Transverse colon (tissue), 4 donors: ENCODE measurements around the gene PPP1R3G. TPM values are rescaled to one million over a fixed set of nuclear protein-coding genes. Genes with fewer than 3 reads are reported as not detected.

ENCODE experiments used
- DNase-seq: peaks from one replicate; pipeline ENCODE4 v3.0.0-alpha.2; 2019
- H3K27ac ChIP-seq, 4 donors: fragments of 200-600 bp; sonication (generic); 2 replicates each; pipeline ENCODE4 v1.5.1; 2016 to 2018; ENCODE audit warnings: inconsistent platforms in 4 of 4
- H3K27me3 ChIP-seq: fragments of 200-600 bp; sonication (generic); 2 replicates; pipeline ENCODE4 v1.5.1; 2017; ENCODE audit warnings: inconsistent platforms
- H3K36me3 ChIP-seq, 4 donors: fragments of 200-600 bp; sonication (generic); 2 replicates each; pipeline ENCODE4 v1.5.1; 2017 to 2019; ENCODE audit warnings: inconsistent platforms in 4 of 4
- H3K4me1 ChIP-seq, 4 donors: fragments of 200-600 bp; sonication (generic); 2 replicates each; pipeline ENCODE4 v1.5.1; 2017 to 2020; ENCODE audit warnings: inconsistent platforms in 4 of 4
- H3K4me3 ChIP-seq, 4 donors: fragments of 200-600 bp; sonication (generic); 1 replicate in 1 of 4; 2 replicates in 3 of 4; pipeline versions ENCODE4 v1.5.1 to v1.6.1; 2017 to 2019; ENCODE audit warnings: inconsistent platforms in 4 of 4
- H3K9me3 ChIP-seq, 2 donors: fragments of 200-600 bp; sonication (generic); 2 replicates each; pipeline ENCODE4 v1.5.1; 2017 to 2019; ENCODE audit warnings: inconsistent platforms in 2 of 2
- EP300 ChIP-seq: sonication (generic); formaldehyde crosslinking; IDR thresholded peaks from one replicate; pipeline ENCODE4 v1.6.1; 2017; ENCODE audit warnings: antibody characterized with exemption, low read depth
- POLR2A ChIP-seq: fragments of 450-650 bp; IDR thresholded peaks from one replicate; pipeline ENCODE4 v1.6.1; 2016; ENCODE audit warnings: antibody characterized with exemption, mild to moderate bottlenecking, moderate library complexity
- POLR2AphosphoS5 ChIP-seq, 3 donors: sonication (generic); formaldehyde crosslinking; IDR thresholded peaks; one replicate each; pipeline ENCODE4 v1.6.1; 2016; ENCODE audit warnings: antibody characterized with exemption in 3 of 3
- WGBS, 2 donors: methylation state at CpG; one replicate each; pipeline ENCODE4 v1.1.5; 2018; ENCODE audit warnings: low coverage in 1 of 2; 5-methylcytosine and 5-hydroxymethylcytosine counted together
- in situ Hi-C, 4 donors: fragments of 200-750 bp; cut with MboI; loops; one replicate each; pipeline versions ENCODE4 v1.15.0 to v1.15.1; 2017; ENCODE audit warnings: low sequenced_read_pairs in 3 of 4, low pct_ligation_motif_present in 1 of 4, low pct_unique_long_range_greater_than_20kb in 1 of 4
- intact Hi-C: fragments of 100-400 bp; cut with DNase I; formaldehyde crosslinking; loops from one replicate; pipeline ENCODE4 v1.15.1; 2023; ENCODE audit warnings: low total_unique reads
- total RNA-seq, 4 donors: library from RNA; depleted of rRNA; stranded (reverse); fragments of >200 nt; gene quantifications; one replicate each; pipeline ENCODE4 v1.1.0, GENCODE V29; 2016
- TF ChIP-seq, protein P1 (sequence below), 5 experiments: fragments of 200-600 bp in 3 of 5; fragments of 450-650 bp in 2 of 5; sonication (generic) in 3 of 5; IDR thresholded peaks; 1 replicate in 2 of 5; 2 replicates in 3 of 5; pipeline ENCODE4 v1.5.1; 2016 to 2017; ENCODE audit warnings: antibody characterized with exemption in 5 of 5, inconsistent platforms in 3 of 5, mild to moderate bottlenecking in 2 of 5, moderate library complexity in 1 of 5

PPP1R3G gene
- total RNA-seq, 4 donors from 2014 or later: 0.40 to 1.2 (median 0.95) TPM; not detected in 1

DNA sequence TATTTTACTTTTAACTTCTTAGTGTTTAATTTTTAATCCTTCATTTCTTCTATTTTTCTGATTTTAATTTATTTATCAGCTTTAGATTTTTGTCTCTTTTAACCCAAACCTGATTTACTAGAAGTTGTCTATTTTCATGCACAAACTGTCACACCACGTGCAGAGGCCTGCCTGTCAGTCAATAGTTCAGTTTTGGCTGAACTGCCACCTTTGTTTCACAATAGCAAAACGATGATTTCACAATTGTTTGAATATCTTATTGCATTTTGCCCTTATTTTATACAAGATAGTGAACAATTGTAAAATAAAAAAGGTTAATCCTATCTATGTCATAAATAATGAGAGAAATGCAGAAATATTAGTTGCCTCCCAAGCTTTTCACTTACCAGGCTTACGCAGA lies 24.0 kb upstream of the PPP1R3G start:
- Histone ChIP-seq H3K9me3 (no peaks in the 10 kb centered on the region), H3K4me3 (no peak overlapping the region), H3K27me3 (no peaks in the 10 kb centered on the region), H3K27ac (no peak overlapping the region), H3K4me1 (peaks cover 0 to 7% (median 1%) of the 10 kb centered on the region in 4 donors), H3K36me3 (no peaks in the 10 kb centered on the region)
- no peak for DNase-seq
- intact Hi-C loops (no loop called here), in situ Hi-C loops (no loop called here)
- TF ChIP-seq POLR2AphosphoS5 (IDR thresholded peaks at IDR 0.05): no peak
- TF ChIP-seq, protein P1, sequence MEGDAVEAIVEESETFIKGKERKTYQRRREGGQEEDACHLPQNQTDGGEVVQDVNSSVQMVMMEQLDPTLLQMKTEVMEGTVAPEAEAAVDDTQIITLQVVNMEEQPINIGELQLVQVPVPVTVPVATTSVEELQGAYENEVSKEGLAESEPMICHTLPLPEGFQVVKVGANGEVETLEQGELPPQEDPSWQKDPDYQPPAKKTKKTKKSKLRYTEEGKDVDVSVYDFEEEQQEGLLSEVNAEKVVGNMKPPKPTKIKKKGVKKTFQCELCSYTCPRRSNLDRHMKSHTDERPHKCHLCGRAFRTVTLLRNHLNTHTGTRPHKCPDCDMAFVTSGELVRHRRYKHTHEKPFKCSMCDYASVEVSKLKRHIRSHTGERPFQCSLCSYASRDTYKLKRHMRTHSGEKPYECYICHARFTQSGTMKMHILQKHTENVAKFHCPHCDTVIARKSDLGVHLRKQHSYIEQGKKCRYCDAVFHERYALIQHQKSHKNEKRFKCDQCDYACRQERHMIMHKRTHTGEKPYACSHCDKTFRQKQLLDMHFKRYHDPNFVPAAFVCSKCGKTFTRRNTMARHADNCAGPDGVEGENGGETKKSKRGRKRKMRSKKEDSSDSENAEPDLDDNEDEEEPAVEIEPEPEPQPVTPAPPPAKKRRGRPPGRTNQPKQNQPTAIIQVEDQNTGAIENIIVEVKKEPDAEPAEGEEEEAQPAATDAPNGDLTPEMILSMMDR (IDR thresholded peaks at IDR 0.05): no peak
- TF ChIP-seq EP300: no peak
- TF ChIP-seq POLR2A: no peak
- 58% methylated on average over 3 of the region's 3 CpGs for WGBS, 2 donors

DNA sequence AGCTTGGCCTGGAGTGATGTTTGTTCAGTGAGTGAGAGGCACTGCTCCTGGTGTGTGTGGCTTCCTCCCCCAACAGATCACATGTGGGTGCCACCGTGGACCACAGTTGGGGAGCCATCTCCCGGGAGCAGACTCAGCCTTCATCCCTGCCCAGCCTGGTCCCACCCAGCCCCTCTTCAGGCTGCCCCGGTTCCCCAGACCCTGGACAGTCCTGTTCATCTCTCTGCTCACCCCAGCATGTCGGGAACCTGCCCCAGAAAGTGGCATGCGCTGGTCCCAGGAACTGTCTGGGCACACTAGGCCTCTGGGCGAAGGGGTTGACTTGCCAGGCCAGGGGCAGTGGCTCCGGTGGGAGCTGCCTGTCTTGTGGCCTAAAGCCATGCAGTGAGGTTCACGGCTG lies 21.5 kb upstream of the PPP1R3G start:
- in situ Hi-C loops (no loop called here), intact Hi-C loops (no loop called here)
- no peaks in the 10 kb centered on the region for H3K27me3 ChIP-seq
- no peak for DNase-seq
- no peaks in the 10 kb centered on the region for H3K36me3 ChIP-seq
- H3K9me3 ChIP-seq: no peaks in the 10 kb centered on the region
- H3K4me1 ChIP-seq: peaks cover 0 to 7% (median 1%) of the 10 kb centered on the region in 4 donors
- WGBS, 2 donors: 88 to 100% methylated on average over 2 to 8 of the region's 8 CpGs
- TF ChIP-seq EP300 (no peak), POLR2AphosphoS5 (IDR thresholded peaks at IDR 0.05) (no peak), POLR2A (no peak)
- TF ChIP-seq, protein P1 (IDR thresholded peaks at IDR 0.05): no peak
- no peak overlapping the region for H3K27ac ChIP-seq
- no peak overlapping the region for H3K4me3 ChIP-seq

DNA sequence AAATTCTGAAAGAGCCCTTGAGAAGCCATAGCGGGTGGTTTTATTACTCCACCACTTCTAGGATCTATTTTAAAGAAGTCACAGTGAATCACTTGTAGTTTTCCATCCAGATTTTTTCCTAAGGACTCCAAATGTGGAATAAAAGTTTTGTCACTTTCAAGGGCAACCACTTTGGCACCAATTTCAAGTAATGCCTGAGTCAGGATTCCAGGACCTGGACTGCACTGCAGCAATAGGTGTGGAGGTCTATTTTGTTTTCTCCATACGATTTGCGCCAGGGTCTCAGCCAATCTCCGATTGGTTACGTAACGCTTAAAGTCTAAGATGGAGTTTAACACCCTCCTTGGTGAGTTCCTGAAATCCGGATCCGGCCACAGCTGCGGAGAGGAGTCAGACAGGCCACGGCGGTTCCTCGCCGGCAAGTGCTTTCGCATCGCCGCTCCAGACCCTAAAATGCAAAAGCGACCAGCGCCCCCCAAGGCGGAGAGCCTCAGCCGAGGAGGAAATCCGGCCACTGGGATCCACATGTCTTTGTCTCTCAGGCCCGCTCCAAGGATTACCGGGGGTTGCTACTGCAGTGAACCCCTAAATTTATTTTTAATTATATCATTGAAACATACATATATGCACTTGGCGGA lies 18.6 kb upstream of the PPP1R3G start:
- in situ Hi-C loops: no loop called here
- 93 to 96% methylated on average over 3 to 24 of the region's 24 CpGs for WGBS, 2 donors

DNA sequence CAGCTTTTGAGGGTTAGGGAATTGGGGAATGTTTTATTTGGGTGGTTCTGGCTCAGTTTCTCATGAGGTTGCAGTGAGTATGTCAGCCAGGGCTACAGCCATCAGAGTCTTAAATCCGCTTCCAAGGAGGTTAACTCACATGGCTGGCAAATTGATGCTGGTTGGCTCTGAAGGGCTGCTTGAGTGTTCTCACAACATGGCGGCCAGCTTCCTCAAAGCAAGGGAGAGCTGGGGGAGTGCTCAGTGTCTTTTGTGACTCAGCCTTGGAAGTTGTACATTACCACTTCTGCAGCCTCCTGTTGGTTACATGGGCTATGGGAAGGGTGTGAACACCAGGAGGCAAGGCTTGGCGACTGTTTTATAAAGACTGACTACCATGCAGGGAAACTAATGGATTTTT lies 17.8 kb upstream of the PPP1R3G start:
- TF ChIP-seq, protein P1 (IDR thresholded peaks at IDR 0.05): no peak
- TF ChIP-seq POLR2A (no peak), POLR2AphosphoS5 (IDR thresholded peaks at IDR 0.05) (no peak), EP300 (no peak)
- 98% methylated on average over 3 of the region's 3 CpGs; no CpG with 5 or more reads in 1 of the 2 donors for WGBS, 2 donors
- no peaks in the 10 kb centered on the region for H3K9me3 ChIP-seq
- DNase-seq: no peak
- H3K4me1 ChIP-seq: no peaks in the 10 kb centered on the region
- no peak overlapping the region for H3K4me3 ChIP-seq
- in situ Hi-C loops (no loop called here), intact Hi-C loops (no loop called here)
- no peaks in the 10 kb centered on the region for H3K36me3 ChIP-seq
- no peaks in the 10 kb centered on the region for H3K27me3 ChIP-seq
- H3K27ac ChIP-seq: no peak overlapping the region

More for the DNA sequence above, 18.6 kb upstream of the PPP1R3G start:
- intact Hi-C loops: no loop called here
- H3K36me3 ChIP-seq: no peaks in the 10 kb centered on the region
- no peaks in the 10 kb centered on the region for H3K27me3 ChIP-seq
- no peaks in the 10 kb centered on the region for H3K4me1 ChIP-seq
- no peak for TF ChIP-seq EP300
- TF ChIP-seq POLR2AphosphoS5 (IDR thresholded peaks at IDR 0.05): no peak
- TF ChIP-seq, protein P1 (IDR thresholded peaks at IDR 0.05): no peak
- TF ChIP-seq POLR2A: no peak
- H3K9me3 ChIP-seq: no peaks in the 10 kb centered on the region
- H3K4me3 ChIP-seq: no peak overlapping the region
- H3K27ac ChIP-seq: no peak overlapping the region
- no peak for DNase-seq
